HCT116 (cell line): ENCODE results near the gene TNFRSF19.

ENCODE experiments used
- ELF1 ChIP-seq: IDR thresholded peaks from 2 replicates; pipeline ENCODE4 v1.6.1; 2012; ENCODE audit warnings: low read depth, borderline replicate concordance
- EZH2 ChIP-seq: fragments of 200-600 bp; sonication (generic); IDR thresholded peaks from 2 replicates; pipeline ENCODE4 v1.6.1; 2017; ENCODE audit warnings: antibody characterized with exemption, mixed run types
- EZH2phosphoT487 ChIP-seq: fragments of 200-600 bp; IDR thresholded peaks from 2 replicates; pipeline ENCODE4 v1.6.1; 2018; ENCODE audit warnings: antibody characterized with exemption, borderline replicate concordance
- FOSL1 ChIP-seq: IDR thresholded peaks from 2 replicates; pipeline ENCODE4 v1.6.1; 2012; ENCODE audit warnings: low read depth
- MAX ChIP-seq: IDR thresholded peaks from 2 replicates; pipeline ENCODE4 v1.6.1; 2012
- POLR2A ChIP-seq: IDR thresholded peaks from 2 replicates; pipeline ENCODE4 v1.7.0; 2011; ENCODE audit warnings: borderline replicate concordance; ENCODE audit not compliant: insufficient read depth, insufficient read length; ENCODE audit errors: extremely low read depth
- POLR2AphosphoS5 ChIP-seq: IDR thresholded peaks from 2 replicates; pipeline ENCODE4 v1.6.1; 2011; ENCODE audit warnings: mild to moderate bottlenecking, low read depth, low read length, moderate library complexity
- SIN3A ChIP-seq: IDR thresholded peaks from 2 replicates; pipeline ENCODE4 v1.6.1; 2012; ENCODE audit warnings: low read depth
- YY1 ChIP-seq: IDR thresholded peaks from 2 replicates; pipeline ENCODE4 v1.6.1; 2011; ENCODE audit warnings: low read length, low read depth, moderate library complexity, mild to moderate bottlenecking; ENCODE audit not compliant: insufficient replicate concordance; ENCODE audit errors: extremely low read depth
- ZBTB33 ChIP-seq: IDR thresholded peaks from 2 replicates; pipeline ENCODE4 v1.6.1; 2011; ENCODE audit warnings: mild to moderate bottlenecking, low read length, moderate library complexity; ENCODE audit not compliant: insufficient replicate concordance; ENCODE audit errors: extremely low read depth
- ZFX ChIP-seq: fragments of 450-650 bp; IDR thresholded peaks from 2 replicates; pipeline ENCODE4 v1.6.1; 2017
- TF ChIP-seq, protein P1 (sequence below), 3 experiments: fragments of 200-600 bp in 1 of 3; sonication (generic) in 1 of 3; IDR thresholded peaks in 2 of 3; conservative IDR thresholded peaks in 1 of 3; 2 replicates each; pipeline ENCODE4 v1.5.1; 2012 to 2017; ENCODE audit warnings: low read depth in 2 of 3, low read length in 2 of 3, antibody characterized with exemption in 1 of 3, borderline replicate concordance in 1 of 3, control low read depth in 1 of 3, mild to moderate bottlenecking in 1 of 3, mixed read lengths in 1 of 3, mixed run types in 1 of 3, moderate library complexity in 1 of 3; ENCODE audit not compliant: insufficient read depth in 1 of 3
- TF ChIP-seq, protein P2 (sequence below): IDR thresholded peaks from 2 replicates; pipeline ENCODE4 v1.6.1; 2012

GRCh38 chr13:23628765-23629565 lies 58.8 kb downstream of the TNFRSF19 start:
- TF ChIP-seq EZH2 (no peak), ZFX (no peak), ZBTB33 (no peak), MAX (no peak), EZH2phosphoT487 (no peak), YY1 (no peak), POLR2A (no peak), POLR2AphosphoS5 (no peak), FOSL1 (no peak), ELF1 (no peak), SIN3A (no peak)
- TF ChIP-seq, protein P1, sequence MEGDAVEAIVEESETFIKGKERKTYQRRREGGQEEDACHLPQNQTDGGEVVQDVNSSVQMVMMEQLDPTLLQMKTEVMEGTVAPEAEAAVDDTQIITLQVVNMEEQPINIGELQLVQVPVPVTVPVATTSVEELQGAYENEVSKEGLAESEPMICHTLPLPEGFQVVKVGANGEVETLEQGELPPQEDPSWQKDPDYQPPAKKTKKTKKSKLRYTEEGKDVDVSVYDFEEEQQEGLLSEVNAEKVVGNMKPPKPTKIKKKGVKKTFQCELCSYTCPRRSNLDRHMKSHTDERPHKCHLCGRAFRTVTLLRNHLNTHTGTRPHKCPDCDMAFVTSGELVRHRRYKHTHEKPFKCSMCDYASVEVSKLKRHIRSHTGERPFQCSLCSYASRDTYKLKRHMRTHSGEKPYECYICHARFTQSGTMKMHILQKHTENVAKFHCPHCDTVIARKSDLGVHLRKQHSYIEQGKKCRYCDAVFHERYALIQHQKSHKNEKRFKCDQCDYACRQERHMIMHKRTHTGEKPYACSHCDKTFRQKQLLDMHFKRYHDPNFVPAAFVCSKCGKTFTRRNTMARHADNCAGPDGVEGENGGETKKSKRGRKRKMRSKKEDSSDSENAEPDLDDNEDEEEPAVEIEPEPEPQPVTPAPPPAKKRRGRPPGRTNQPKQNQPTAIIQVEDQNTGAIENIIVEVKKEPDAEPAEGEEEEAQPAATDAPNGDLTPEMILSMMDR (IDR thresholded peaks at IDR 0.05 in 2 of 3, conservative IDR thresholded peaks at IDR 0.05 in 1 of 3; ENCODE audit: borderline replicate concordance in 1 of 3, insufficient read depth in 1 of 3, low read depth in 2 of 3, low read length in 2 of 3): no peak
- TF ChIP-seq, protein P2, sequence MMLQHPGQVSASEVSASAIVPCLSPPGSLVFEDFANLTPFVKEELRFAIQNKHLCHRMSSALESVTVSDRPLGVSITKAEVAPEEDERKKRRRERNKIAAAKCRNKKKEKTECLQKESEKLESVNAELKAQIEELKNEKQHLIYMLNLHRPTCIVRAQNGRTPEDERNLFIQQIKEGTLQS: no peak
